ENCODE data around the gene ZNF407.

- TF ChIP-seq CTCF (conservative IDR thresholded peaks at IDR 0.05 in 1 of 2, IDR thresholded peaks at IDR 0.05 in 1 of 2; ENCODE audit: extremely low read depth in 1 of 2, insufficient read depth in 1 of 2, low read depth in 1 of 2, low read length in 2 of 2) (no peak), EZH2 (IDR thresholded peaks at IDR 0.05; ENCODE audit: borderline replicate concordance, low read length) (no peak)
Observed at GRCh38 chr18:74651327-74652128, 53.9 kb downstream of the ZNF407 start.
